GM12801 (cell line): ENCODE measurements around the gene NOS1.

Source experiments
- TF ChIP-seq, protein P1 (sequence below): IDR thresholded peaks from one replicate; pipeline ENCODE4 v1.5.1; 2011; ENCODE audit warnings: control low read depth; ENCODE audit not compliant: insufficient read length; ENCODE audit errors: extremely low read depth

The NOS1 gene

GRCh38 chr12:117282490-117282889, 78.9 kb downstream of the NOS1 start:
- TF ChIP-seq, protein P1, sequence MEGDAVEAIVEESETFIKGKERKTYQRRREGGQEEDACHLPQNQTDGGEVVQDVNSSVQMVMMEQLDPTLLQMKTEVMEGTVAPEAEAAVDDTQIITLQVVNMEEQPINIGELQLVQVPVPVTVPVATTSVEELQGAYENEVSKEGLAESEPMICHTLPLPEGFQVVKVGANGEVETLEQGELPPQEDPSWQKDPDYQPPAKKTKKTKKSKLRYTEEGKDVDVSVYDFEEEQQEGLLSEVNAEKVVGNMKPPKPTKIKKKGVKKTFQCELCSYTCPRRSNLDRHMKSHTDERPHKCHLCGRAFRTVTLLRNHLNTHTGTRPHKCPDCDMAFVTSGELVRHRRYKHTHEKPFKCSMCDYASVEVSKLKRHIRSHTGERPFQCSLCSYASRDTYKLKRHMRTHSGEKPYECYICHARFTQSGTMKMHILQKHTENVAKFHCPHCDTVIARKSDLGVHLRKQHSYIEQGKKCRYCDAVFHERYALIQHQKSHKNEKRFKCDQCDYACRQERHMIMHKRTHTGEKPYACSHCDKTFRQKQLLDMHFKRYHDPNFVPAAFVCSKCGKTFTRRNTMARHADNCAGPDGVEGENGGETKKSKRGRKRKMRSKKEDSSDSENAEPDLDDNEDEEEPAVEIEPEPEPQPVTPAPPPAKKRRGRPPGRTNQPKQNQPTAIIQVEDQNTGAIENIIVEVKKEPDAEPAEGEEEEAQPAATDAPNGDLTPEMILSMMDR, result no peak

- TF ChIP-seq, protein P1, result no peak
These were observed 81.3 kb downstream of the NOS1 start for GRCh38 chr12:117280019-117280680.

DNA sequence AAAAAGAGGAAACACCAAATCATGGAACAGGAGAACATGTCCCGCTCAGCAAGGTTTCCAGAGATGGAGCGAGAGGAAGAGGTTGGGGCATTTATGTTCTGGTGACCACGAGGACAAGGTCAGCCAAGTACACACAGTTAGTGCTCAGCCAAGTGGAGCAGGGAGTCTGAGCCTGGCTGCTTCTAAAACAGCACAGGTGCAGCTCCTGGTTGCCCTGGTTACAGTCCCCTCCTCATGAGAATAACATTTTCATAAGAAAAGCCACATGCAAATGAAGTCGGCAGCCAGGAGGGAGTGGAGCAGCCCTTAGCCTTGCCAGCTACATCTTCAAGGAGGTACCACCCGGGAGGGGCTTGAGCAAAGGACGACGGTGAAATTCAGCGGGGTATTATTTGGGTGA, 81.8 kb downstream of the NOS1 start:
- TF ChIP-seq, protein P1, result no peak

- TF ChIP-seq, protein P1, result no peak
These were observed 83.6 kb downstream of the NOS1 start for GRCh38 chr12:117277875-117278274.

GRCh38 chr12:117273091-117273490, 88.3 kb downstream of the NOS1 start:
- TF ChIP-seq, protein P1, result no peak

GRCh38 chr12:117272690-117273089, 88.7 kb downstream of the NOS1 start:
- TF ChIP-seq, protein P1, result no peak

DNA sequence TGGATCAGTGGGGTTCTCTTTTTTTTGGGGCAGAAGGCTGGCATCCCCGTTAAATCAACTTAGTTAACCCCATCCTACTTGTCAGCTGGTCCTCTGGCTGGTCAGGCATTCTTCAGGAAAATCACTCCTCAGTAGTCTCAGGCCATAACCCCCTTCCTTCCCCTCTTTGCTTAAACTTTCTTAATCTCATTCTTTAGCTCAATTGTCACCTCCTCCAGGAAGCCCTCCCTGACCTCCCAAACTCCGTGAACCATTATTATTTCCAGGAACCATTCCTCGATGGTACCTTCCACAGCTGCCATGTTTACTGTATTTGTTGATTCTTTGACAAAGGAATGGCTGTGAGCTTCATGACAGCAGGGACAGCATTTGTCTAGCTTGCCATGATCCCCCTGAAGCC, 98.7 kb downstream of the NOS1 start:
- TF ChIP-seq, protein P1, result no peak
